Stimulated activated CD8-positive, alpha-beta memory T cell treated with anti-CD3 and anti-CD28 coated beads, Interleukin-12 subunit alpha, Interleukin-12 subunit beta, amount 100 ng/mL, for 24 hours (primary cell): Measurements from ENCODE around the gene SENP3.

Experiments
- DNase-seq: peaks from one replicate; pipeline ENCODE4 v3.0.0-alpha.2; 2020; ENCODE audit errors: extremely low read depth

Gene SENP3

DNA sequence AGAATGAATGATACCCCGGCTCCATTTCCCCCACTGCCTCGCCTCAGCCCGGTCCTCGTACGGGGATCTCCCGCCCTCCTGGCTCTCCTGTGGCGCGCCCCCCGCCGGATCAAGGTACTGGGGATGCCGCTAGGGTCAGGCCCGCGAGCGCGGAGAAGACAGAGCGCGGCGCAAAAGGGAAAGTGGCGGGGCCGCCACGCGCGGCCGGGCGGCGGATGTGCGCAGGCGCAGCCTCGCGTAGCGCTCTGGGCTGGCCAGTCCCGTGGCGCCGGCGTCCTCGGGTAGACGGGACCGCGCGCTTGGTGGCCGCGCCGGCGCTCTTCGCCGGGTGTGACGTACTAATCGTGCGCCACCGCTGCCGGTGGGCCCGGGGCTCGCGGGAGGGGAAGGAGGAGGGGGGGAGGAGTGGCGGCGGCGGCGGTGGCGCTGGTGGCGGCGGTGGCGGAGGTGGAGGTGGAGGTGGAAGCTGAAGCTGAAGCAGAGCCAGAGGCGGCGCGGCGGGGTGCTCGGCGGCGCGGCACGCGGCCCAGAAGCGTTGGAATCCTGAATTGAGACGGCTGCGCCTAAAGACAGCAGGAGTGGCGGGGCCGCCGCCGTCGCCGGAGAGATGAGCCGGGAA lies at the start of gene SENP3:
Gene SENP3, plus strand, starts transcription at position 331 of the 619 bp plus-strand sequence. CDS start 1,158 bp downstream, outside the sequence.
- DNase-seq: peak; percentile 75

DNA sequence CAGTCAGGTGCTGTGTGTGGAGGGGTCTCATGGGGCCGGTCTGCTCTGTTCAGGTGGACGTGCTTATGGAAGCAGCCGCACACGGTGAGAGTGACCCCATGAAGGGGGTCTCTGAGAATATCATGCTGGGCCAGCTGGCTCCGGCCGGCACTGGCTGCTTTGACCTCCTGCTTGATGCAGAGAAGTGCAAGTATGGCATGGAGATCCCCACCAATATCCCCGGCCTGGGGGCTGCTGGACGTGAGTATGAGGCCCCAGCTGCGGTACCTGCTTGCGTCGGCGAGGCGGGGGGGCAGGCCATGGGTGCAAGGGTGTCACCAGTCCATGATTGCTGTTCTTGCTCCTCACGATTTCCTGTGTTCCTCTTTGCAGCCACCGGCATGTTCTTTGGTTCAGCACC lies 49.6 kb upstream of the SENP3 start:
- no peak for DNase-seq

DNA sequence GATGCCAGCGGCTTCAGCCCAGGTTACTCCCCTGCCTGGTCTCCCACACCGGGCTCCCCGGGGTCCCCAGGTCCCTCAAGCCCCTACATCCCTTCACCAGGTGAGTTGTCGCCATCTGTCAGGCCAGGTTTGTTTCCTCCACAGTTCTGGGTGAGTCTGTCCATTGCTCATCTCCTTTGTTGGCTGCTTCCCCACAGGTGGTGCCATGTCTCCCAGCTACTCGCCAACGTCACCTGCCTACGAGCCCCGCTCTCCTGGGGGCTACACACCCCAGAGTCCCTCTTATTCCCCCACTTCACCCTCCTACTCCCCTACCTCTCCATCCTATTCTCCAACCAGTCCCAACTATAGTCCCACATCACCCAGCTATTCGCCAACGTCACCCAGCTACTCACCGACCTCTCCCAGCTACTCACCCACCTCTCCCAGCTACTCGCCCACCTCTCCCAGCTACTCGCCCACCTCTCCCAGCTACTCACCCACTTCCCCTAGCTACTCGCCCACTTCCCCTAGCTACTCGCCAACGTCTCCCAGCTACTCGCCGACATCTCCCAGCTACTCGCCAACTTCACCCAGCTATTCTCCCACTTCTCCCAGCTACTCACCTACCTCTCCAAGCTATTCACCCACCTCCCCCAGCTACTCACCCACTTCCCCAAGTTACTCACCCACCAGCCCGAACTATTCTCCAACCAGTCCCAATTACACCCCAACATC lies 48.7 kb upstream of the SENP3 start:
- DNase-seq: no peak

DNA sequence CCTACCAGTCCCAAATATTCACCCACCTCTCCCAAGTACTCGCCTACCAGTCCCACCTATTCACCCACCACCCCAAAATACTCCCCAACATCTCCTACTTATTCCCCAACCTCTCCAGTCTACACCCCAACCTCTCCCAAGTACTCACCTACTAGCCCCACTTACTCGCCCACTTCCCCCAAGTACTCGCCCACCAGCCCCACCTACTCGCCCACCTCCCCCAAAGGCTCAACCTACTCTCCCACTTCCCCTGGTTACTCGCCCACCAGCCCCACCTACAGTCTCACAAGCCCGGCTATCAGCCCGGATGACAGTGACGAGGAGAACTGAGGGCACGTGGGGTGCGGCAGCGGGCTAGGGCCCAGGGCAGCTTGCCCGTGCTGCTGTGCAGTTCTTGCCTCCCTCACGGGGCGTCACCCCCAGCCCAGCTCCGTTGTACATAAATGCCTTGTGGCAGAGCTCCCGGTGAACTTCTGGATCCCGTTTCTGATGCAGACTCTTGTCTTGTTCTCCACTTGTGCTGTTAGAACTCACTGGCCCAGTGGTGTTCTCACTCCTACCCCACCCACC lies 47.8 kb upstream of the SENP3 start:
- DNase-seq: no peak

DNA sequence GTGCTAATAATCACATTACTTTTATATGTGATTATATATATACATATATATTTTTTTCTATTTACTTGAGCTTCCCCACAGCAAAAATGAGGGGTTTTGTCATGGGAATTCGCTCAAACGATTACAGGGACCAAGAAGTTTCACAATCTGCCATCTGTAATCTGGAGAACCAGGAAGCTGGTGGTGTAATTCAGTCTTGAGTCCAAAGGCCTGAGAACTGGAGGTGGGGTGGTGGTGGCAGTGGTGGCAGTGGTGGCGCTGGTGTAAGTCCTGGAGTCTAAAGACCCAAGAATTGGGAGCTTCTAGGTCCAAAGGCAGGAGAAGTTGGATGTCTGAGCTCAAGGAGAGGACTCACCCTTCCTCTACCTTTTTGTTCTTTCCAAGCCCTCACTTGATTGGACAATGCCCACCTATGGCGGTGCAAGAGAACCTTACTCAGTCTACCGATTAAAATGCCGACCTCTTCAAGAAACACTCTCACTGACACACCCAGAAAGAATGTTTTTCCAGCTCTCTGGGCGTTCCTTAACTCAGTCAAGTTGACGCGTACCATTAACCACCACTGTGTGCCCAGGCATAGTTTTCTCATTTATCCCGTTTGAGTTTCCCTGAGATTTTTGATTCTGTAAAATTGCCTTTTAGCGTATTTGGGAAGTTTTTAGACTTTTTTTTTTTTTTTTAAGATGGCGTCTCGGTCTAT lies 45.7 kb upstream of the SENP3 start:
- no peak for DNase-seq

DNA sequence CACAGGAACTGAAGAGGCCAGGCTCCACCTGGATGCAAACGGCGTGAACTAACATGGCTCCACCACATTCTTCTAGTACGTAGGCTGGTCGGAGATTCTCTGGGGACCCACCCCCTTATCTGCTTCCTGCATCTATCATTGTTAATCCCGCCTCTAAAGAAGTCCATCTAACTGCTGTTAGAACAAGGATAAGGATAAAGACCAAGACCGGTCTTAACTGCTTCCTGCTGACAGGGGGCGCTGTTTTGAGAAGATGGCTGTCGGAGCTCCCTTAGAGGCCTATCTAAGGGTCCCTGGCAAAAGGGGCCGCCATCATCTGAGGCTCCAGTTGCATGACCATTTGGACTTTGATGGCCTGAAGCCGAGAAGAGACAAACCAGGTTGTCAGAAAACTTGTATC lies 38.7 kb upstream of the SENP3 start:
- DNase-seq: peak; percentile 5

DNA sequence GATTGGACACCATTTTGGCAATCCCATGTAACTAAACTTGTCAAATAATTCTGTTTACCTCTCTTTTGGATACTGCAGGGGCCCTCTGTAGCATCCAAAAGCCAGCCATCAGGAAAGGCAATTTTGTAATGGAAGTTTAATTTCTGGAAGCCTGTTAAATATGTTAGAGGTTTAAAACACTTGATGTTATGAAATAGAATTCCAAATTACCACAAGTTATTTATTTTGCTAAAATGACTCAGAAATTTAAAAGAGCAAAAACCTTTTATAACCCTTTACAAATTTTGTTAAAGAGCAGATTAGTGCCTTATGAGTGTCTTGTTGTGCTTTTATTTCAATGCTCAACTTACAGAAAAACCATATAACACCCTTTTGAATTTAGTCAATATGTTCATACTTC lies 32.9 kb upstream of the SENP3 start:
- DNase-seq: no peak

DNA sequence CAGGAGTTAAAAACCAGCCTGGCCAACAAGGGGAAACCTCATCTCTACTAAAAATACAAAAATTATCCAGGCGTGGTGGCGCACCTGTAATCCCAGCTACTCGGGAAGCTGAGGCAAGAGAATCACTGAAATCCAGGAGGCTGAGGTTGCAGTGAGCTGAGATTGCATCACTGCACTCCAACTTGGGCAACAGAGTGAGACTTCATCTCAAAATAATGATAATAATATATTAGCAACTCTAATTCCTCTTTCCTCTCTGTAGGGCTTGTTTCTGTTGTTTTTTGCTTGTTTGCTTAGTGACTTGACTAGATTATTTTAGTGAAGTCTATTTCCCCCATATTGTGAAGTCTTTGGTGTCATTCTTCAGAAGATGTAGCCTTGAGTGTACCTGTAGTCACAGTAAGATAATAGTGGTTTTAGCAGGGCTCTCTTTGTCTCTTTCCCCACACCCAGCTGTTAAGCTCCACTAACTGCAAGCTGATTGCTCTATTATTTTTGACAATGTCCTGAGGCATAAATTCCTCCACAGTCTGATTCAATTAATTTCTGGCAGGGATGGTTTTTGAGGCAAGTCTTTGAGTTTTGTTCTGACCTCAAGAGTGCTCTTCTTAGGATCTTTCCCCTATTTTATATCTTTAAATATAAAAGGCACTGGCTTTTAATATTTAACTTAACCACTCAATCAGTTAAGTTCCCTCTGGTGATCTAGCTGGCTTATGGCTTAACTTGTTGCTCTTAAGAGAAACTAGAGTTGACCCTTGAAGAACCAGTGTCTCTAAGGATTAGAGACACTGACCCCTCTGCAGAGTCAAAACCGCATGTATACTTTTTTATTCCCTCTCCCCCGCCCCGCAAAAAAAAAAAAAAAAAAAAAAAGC lies 31.5 kb upstream of the SENP3 start:
- no peak for DNase-seq

DNA sequence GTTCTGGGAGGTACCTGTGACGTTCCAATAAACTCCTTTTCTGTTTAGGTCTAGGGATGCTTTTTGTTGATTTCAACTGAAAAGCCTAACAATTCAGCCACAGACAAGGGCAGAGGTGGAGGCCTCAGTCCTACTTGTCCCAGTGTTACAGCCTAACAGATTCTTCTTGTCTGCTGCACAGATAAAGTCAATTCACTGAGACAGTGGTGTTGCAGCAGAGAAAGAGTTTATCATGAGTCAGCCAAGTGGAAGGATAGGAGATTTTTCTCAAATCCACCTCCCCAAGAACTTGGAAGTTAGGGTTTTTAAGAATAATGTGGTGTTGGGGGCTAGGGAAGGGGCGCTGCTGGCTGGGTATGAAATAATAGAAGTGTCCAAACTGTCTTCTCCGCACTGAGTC lies 23.7 kb upstream of the SENP3 start:
- DNase-seq: no peak

DNA sequence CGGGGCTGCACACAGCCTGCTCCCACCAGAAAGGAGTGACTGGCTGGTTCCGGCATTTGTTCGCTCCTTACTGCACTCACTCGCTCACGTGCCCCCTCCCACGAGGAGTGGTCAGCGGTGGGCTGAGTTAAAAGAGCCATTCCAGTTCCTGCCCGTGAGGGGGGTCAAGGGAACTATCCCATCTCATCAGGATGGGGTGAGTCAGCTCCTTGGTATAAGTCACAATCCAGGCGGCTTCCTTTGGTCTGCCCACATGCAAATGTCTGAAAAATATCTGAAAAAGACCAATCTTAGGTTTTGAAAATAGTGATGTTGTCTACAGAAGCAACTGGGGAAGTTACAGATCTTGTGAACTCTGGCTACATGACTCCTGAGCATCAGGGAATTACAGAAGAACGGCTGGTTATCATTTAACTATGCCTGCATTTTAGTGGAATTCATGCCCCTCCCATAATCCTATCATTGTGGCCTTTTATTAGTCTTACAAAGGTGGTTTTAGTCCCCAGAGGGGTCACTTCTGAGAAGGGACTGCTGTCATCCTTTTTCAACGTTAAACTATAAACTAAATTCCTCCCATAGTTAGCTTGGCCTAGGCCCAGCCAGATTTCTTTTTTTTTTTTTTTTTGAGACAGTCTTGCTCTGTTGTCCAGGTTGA lies 22.7 kb upstream of the SENP3 start:
- no peak for DNase-seq

DNA sequence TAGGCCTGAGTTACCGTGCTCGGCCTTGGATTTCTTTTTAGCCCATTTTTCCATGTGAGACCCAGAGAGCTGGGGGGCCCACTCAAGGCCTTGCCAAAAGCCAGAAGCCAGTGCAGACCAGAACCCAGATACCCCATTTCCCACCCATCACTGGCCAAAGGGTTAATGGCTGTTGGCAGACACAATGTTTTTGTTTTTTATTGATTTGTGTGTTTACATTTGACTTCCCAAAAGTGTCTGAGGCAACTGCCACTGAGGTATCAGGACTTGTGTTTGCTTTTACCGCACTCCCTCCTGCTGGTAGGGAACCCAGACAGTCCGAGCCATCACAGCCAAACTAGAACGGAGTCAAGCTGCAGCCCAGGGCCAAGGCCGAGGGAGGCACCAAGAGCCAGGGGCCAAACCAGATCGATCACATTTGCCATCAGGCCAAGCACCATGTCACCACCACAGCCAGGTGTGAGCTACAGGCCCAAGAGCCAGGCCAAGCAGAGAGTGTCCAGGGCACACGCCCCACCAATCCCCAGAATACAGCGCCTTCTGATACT lies 20.6 kb upstream of the SENP3 start:
- DNase-seq: no peak

DNA sequence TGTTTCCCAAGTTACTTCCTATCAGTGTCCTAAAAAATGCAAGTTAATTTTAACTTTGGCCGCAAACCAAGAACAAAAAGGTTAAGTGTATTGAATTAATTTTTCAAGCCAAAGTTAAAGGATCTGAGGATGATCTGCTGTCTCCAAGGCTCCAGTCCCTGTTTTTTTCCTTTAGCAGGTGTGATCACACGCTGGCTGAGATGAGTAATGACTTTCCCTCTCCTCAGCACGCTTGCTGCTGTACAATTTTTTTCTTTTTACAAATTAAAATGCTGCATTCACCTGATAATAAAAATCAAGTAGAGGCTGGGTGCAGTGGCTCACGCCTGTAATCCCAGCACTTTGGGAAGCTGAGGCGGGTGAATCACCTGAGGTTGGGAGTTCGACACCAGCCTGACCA lies 16.8 kb upstream of the SENP3 start:
- DNase-seq: no peak

DNA sequence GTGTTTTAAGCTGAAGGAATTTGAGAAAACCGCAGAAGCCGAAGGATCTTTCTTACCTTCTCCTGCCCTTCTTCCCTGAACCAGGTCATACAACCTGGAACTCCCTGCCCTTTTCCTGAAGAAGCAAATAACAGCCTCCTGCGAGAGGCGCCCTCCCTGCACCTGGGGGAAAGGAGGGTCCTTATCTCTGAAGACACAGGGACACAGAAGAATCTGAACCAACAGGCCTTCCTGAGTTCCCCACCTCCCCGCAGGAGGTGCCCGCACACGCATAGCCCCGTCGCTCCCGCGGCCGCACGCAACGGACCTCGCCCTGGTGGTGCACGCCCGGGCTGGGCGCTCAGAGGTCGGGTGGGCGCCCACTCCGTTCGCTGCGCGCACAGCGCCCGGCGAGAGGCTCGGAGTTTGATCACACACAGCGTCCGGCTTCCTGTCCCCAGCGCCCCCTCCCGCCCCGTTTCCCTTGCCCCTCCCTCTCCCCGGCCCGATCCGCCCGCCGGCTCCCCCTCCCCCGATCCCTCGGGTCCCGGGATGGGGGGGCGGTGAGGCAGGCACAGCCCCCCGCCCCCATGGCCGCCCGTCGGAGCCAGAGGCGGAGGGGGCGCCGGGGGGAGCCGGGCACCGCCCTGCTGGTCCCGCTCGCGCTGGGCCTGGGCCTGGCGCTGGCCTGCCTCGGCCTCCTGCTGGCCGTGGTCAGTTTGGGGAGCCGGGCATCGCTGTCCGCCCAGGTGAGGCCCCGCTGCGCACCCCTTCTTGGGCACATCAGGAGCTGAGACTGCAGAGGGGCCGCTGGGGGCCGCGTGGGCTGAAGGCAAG lies 12.9 kb upstream of the SENP3 start, which contains the start of gene TNFSF12:
Gene TNFSF12, plus strand, starts transcription at position 474 of the 816 bp plus-strand sequence. Its CDS starts 96 bp downstream, at position 570.
- no peak for DNase-seq

DNA sequence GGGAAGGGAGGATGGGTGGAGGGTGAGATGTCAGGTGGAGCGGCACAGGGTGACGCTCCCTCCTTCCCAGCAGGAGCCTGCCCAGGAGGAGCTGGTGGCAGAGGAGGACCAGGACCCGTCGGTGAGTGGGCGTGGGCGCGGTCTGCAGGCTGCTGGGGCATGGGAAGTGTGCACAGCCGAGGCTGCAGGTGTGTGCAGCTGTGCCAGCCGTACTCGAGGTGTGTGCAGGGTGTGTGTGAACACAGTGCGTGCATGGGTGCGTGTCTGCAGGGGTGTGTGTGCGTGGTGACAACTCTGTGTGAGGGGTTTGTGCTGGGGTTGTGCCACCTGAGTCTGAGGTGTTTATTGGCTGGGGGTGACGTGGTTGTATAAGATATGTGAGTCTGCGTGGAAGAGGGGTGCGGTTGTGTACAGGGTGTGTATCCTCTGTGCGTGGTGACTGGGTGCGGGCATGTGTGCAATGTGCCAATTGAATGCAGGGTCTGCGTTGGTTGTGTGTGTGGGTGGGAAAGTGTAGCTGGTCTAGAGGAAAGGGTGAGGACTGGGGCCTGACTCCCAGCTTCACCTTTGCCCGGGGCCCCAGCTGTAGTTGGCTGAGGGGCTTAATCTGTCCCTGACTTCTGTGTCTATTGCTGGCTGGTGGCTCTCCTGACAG lies 12.2 kb upstream of the SENP3 start:
- DNase-seq: no peak

DNA sequence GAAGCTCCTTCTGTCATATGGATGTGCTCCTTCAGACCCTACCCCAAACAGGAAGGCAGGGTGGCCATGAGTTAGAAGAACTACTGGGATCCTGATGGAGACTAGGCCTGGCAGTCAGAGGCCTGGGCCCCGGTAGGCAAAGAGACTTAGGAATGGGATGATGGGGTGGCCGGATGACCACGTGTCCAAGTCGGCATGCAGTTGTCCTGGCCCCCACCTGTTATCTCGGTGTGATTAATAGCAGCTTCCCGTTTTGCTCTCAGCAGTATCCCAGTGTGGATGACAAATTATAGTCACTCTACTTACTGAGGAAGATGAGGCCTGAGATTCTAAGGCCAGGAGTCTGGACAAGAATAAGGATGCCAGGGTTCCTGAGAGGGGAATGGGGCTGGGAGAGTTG lies 11.4 kb upstream of the SENP3 start:
- DNase-seq: no peak

DNA sequence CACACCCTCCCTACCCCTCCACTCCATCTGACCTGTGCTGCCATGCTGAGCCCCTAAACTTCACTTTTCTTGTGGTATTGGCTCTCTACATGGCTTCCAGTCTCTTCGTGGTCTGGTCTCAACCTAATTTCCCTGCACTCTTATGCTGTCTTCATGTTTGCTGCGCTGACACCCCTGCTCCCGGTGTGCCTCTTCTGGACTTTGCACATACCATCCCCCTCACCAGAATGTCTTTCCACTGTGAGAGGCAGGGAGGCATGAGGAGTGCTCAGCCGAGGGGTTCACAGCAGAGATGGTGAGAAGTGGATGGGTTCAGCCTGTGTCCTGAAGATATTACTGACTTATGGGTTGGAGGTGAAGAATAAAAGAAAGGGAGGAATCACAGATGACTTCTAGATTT lies 10.3 kb upstream of the SENP3 start:
- no peak for DNase-seq

DNA sequence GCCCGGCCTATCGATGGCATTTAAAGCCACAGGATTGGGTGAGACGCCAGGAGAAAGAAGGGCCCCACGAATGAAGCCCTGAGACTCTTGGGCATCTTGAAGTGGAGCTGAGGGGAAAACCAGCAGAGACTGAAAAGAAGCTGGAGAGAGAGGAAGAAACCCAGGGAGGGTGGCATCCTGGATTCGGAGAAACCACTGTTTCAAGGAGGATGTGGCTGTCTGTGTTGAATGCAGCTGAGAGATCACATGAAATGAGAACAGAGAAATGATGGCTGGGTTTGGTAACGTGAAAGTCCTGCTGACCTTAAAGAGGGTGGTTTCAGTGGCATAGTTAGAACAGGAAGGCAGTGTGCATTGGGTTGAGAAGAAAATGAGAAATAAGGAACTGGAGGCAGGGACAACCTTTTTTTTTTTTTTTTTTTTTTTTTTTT lies 9.1 kb upstream of the SENP3 start:
- no peak for DNase-seq

DNA sequence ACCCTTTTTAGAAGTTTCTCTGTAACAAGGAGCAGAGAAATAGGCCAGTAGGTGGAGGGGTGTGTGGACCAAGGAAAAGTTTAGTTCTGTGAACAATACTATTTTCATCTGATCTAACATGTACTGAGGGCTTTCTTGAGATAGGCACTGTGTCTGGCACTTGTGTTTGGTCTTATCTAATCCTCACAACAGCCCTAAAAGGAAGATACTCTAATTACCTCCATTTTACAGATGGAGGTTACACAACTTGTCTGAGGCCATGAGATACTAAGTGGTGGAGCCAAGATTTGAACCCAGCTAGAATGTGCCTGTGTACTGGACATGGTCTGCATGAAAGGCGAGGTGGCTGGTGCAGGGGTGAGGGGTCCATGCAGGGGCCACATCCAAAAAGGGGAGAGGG lies 8.4 kb upstream of the SENP3 start:
- DNase-seq: no peak

DNA sequence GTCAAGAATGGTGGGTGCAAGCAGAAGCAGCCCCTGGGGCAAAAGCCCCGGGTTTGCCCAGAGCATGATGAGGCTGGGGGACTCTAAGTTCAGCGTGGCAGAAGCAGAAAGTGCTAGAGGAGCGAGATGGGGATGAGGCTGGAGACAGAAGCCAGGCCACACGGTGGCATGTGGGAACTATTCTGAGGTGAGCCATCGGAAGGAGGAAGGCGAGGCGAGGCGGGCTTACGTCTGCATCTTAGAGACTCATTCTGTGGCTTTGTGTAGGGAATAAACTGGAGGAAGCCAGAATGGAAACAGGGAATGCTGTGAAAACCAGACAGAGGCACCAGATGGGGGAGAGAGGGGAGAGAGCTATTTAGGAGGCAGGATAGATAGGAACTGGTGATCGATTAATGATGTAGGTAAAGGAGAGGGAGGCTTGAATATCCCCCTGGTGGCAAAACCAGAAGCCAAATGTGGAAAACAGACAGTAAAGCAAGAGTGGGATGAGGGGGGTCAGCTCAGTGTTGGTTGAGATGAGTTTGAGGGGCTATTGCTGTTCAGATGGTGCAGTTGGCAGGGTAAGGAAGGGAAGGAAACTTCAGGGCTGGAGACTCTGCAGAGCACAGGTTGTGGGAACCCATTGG lies 6.3 kb upstream of the SENP3 start:
- no peak for DNase-seq
